NCI-H748 (cell line): ENCODE results near the gene SETD2.
"Not testable (repeated sequence)": the region's sequence is repeated elsewhere in the genome, so short reads cannot be mapped to it uniquely, and the experiment has no call there.

Experiments used
- DNase-seq: peaks from one replicate; lab custom pipeline; 2025; ENCODE audit not compliant: unreplicated experiment; lab: John Stamatoyannopoulos, UW

The SETD2 gene

DNA sequence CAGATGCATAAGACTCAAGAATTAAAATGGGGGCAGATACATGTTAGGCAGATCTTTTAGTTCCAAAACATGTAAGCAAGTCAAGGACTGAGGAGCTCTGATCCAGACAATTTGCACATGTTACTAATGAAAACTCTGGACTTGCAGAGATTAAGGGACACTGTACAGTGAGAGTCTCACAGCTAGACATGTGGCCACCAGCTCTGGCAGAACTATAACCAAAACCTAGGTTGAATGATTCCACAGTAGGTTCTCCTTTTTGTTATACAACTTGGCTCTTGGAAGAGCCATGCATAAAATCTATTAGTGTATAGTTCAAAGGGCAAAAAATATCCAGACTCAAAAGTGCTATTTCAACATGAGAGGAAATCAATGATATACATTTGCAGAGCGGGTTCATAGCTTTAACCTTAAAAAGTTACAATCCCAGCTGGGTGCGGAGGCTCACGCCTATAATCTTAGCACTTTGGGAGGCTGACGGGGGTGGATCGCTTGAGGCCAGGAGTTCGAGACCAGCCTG lies 61.8 kb downstream of the SETD2 start:
- no peak for DNase-seq

DNA sequence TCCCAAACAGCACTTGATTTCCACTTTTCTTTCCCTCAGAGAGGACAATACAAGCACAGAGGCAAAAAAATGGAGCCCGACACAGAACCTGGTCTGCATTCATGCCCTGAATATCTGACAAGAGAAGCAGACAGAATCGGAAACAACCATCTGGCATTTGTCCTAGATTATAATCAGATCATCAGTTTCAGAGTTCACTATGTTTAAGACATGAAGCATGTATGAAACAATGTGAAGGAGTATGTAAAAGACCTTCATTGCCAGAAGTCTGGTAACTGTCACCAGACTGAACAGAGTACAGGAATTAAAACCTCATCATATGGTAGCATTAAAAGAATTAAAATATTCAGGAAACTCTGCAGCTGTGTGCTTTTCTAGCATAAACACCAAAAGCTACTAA lies 65.0 kb downstream of the SETD2 start:
- DNase-seq = no peak

DNA sequence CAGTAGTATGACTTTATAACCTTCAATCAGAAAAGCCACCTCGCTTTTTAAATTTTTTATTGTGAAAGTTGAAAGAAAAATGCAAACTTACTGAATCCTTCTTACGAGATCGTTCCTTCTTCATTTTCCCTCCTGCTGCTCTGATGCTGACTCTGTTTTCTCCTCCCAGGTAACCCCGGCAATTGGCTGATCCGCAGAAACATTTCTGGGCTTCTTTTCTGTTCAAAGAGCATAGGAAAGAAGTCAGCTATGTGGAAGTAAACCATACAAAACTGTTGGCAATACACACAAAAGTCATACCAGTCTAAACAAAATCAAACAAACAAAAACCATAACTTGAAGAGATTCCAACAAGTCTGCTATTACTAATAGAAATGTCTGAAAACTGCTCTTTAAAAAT lies 66.0 kb downstream of the SETD2 start:
- DNase-seq = no peak

DNA sequence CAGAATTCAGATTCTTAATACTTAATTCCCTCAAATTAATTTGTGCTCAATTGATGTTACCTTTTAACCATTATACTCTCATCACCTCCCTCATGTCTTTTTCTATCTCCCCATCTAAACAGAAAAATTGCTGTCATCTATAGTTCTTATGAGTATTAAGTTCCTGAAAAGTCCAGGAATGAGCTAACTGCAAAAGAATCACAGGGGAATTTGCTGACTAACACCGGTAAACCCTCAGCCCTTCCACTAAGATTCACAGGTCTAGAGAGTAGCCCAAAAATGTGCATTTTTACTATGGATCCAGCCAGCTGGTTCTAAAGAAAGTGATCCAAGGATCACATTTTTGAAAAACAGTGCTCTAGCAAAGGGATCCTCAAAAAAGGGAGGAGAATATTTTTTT lies 67.0 kb downstream of the SETD2 start:
- no peak for DNase-seq

DNA sequence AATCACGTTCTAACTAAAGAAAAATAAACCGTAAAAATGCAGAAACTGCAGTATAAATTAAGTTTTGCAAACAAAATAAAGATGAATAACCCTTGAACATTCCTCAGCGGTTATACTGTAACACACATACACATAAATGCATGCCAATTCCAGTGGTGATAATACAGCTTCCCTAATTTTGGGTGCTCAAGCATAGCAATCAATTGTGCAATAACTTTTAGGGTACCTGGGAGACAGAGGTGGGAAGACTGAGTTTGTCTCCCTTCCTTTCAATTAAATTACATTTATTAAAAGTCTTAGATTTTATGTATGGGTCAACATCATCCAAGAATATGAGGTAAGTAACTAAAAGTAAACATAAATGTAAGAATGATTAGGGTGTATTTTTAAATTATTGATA lies 71.8 kb downstream of the SETD2 start:
- no peak for DNase-seq

DNA sequence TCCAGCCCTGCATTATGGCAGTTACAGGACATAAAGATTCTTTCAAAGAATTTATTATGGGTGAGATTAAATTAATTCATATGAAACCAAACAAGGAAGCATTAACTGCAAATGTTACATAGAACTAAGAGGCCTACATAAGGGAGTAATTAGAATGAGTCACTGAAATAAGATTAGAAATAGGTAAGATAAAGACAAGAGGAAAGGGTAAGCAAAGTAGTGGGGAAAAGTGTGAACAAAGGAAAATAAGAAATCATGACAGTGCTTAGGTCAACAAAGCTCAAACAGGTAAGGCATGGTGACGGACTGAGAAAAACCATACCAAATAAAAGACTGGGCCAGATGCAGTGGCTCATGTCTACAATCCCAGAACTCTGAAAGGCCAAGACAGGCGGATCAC lies 74.3 kb downstream of the SETD2 start:
- DNase-seq = no peak

DNA sequence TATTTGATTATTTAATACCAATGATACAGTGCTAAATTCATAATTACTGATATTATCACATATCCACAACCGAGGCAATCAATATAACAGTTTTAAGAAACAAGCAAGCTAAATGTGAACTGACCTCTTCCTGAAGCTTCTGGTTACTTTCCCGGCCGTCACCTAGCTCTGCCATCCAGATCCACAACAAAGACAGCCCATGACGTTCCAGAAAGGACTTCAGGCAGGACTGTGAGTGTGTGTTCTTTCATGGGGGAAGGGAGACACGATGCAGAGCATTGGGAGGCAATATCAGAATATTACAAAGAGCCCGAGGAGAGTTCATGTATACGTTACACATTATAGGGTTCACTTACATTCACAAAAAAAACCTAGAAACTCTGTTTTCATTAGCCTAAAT lies 77.8 kb downstream of the SETD2 start:
- no peak for DNase-seq

DNA sequence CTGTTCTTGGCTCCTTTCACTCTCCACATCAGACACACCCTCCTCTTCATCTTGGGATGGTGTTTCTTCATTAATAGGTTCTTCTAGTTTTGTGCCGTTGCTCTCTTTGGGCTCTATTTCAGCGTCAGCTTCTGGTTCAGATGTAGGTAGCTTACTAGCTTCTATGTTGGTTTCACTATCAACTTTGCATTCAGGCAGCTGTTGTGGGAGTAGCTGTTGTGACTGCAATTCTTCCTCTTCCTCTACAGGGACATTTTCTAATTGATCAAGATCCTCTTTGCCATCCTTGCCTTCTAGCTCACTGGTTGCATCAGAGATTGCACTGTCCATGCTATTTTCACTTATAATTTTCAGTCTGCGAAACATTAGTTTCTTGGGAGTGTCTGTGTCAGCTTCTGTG lies 80.1 kb downstream of the SETD2 start:
- DNase-seq = no peak

DNA sequence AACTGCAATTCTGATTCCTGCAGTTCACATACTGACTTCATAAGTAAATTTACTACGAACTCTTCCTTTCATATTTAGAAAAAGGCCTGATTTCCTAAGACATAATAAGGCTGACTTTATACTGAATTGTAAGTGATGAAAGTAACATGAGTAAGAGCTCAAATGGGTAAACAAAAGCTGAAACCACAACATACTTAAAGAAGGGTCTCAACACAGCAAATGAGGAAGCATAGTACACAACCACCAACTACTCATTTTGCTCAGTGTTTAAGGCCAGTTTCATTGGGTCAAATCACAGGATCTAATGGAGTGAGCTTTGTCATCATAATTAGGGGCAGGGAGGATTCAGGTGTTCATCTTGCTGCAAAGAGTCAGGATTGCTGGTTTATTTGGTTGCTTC lies 81.4 kb downstream of the SETD2 start:
- no peak for DNase-seq

DNA sequence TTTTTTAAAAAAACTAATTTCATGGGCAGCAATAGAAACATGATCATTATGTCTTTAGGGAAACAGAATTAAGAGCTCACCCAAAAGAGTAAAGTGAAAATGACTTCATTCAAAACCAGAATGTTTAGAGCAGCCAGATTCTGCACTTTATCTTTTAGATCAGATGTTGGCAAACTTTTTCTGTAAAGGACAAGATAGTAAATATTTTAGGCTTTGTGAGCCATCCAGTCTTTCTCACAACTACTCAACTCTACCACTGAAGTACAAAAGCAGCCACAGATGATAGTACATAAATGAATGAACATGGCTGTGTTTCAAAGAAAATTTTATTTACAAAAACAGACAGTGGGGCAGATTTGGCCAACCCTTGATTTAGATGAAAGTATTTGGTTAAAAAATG lies 84.5 kb downstream of the SETD2 start:
- no peak for DNase-seq

DNA sequence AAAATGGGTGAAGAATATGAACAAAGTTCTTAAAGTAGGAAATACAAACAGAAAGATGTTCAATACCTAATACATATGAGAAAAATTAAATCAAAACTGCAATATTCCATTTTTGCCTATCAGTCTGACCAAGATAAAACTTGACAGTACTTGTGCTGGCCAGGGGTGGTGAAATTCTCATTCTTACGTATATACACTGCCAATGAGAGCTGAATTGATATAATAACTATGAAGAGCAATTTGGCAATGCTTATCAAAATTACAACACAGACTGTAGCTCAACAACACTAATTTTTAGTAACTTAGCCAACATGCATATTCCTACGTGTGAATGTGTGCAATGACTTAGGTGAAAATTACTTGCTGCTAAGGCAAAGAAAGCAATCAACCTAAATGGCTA lies 90.2 kb downstream of the SETD2 start:
- DNase-seq = no peak

DNA sequence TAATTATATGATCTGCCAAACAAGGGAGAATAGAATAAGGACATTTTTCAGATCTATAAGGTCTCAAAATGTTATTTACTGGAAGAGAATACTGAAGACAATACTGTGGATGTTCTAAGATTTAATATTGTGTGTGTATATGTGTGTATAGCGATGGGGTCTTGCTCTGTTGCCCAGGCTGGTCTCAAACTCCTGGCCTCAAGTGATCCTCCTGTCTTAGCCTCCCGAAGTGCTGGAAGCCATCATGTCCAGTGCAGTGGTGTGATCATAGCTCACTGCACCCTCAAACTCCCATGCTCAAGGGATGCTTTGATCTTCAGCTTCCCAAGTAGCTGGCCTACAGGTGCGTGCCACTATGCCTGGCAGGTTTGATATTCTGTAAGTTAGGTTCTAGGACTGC lies 93.1 kb downstream of the SETD2 start:
- no peak for DNase-seq

DNA sequence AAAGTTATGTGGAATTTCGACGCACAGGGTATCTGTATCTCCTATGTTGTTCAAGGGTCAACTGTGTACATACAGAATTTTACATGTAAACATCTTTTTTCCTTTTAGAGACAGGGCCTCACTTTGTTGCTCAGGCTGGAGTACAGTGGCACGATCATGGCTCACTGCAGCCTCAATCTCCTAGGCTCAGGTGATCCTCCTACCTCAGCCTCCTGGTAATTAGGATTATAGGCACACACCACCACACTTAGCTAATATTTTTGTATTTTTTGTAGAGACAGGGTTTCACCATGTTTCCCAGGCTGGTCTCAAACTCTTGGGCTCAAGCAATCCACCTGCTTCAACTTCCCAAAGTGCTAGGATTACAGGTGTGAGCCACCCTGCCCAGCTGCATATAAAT lies 97.7 kb downstream of the SETD2 start:
- DNase-seq = not testable (repeated sequence)

DNA sequence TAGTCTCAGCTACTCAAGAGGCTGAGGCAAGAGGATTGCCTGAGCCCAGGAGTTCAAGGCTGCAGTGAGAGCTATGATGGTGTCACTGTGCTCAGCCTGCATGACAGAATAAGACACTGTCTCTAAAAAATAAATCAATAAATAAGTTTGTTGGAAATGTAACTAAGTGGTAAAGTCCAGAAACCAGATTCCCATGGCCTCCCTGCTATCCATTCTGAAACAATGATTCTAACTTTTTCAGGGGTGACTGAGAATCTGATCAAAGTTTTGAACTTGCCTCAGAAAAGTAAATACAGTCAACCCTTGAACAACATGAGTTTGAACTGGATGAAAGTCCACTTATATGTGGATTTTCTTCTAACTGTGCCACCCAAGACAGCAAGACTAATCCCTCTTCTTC lies 98.2 kb downstream of the SETD2 start:
- no peak for DNase-seq

DNA sequence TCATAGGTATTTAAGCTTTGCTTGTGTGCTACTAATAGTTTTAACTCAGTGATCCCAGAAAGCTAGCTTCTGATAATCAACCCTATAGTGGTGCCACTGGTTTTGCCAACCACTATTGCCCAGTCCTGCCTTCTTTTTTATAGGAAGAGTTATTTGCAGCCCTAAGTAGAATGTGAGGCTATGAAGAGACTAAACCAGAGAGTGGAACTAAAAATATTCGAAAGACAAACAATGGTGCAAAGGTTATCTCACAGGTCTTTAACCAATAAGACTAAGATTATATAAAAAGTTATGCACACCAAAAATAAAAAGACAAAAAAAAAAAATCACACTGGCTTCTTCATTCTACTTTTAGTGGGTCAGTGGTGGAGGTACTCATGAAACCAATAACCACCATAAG lies 98.9 kb downstream of the SETD2 start:
- DNase-seq = no peak

DNA sequence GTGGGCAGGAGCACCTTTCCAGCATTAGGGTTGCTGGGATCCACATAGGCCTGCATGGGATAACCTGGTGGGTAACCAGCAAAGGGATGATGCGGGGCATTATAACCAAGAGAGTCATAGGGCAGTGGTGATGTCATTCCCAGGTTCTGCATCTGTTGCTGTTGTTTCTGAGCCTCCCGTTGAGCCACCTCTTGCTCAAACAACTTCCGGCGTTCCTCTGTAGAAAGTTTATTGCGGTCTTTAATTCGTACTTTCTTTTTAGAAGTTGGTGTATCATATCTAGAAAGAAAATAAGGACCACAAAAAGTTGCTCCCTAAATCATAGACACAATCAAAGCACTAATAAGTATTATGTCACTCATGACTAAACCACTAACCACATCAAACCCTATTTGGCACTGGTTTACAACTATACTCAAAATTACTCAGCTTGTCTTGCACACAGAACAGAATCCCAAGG lies 106.7 kb downstream of the SETD2 start:
- DNase-seq = no peak

DNA sequence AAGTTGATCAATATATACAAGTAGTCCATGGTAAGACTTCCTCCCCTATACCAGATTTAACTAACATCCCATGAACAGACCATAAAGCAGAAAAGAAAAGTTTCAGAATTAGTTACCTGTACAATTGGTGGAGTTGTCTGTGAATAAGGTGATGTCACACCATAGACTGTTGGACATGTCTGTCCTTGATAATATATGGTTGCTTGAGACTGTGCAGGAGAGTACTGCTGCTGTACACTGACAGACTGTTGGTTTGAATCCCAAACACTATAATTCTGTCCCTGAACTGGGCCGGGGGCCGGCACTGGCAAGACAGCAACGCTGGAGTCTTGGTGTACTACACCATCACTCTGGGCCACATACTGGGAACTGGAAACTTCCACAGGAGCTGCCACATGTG lies 107.2 kb downstream of the SETD2 start:
- DNase-seq = no peak

DNA sequence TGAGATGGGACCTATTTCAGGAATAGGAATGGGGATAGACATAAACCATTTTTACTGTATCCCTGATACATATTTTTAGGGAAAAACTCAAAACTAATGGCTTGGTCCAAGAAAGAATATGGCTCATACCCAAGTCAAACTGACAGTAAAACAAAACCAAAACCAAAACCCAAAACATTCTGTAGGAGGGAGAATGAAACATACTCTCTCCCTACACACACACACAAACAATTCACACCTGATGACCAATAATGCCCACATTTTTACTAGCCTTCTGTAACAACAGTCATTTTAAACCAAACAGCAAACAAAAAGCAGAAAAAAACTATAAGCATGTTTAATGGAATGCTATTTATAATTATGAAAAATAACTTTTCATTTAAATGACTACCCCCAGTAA lies 109.5 kb downstream of the SETD2 start:
- no peak for DNase-seq

DNA sequence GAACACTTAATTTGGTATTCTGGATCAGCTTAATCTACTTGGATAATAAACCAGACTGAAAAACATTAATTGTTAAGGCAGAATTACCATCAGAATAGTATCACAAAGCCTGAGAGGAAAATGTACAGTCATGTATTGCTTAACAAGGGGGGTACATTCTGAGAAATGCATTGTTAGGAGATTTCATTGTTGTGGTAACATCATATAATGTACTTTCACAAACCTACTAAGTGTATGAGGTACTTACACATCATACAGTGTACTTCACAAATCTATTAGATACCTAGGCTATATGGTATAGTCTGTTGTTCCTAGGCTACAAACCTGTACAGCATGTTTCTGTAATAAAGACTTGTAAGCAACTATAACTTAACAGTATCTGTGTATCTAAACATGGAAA lies 116.2 kb downstream of the SETD2 start:
- no peak for DNase-seq

DNA sequence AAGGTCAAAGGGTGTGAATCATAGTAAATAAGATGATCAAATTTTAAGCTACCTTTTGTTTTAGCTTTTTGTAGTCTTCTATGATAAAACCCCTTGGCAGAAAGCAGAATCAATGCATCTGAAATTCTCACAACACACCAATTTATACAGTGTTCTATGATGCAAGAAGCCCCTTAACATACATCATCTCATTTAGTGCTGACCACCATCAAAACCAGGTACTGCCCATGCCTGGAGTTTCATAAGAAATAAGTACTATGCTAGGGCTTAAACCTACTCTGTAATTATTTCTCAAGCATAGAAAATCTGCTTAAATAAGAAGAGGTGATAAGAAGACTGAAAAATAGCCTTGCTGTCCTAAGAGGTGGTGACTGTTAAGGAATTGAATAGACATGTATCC lies 116.8 kb downstream of the SETD2 start:
- no peak for DNase-seq

DNA sequence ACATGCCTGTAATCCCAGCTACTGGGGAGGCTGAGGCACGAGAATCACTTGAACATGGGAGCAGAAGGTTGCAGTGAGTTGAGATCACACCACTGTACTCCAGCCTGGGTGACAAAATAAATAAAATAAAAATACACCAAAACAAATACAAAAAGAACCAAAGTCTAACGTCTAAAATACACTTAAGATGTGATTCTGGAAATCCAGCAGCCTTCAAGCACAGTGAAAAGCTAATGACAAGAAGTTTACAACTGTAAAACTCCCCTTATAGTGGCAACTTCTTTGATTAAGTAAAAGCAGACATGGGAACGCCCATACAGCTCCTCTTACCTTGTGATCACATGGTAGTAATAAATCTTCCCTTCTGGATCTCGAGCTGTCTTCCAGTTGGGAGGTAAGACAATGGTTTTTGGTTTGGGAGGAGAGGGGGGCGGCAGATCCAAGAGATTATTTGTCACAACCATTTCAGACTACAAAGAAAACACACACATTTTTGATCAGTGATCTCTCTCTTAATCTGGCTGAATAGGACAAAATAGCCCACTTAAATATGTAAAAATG lies 121.6 kb downstream of the SETD2 start:
- DNase-seq = no peak

DNA sequence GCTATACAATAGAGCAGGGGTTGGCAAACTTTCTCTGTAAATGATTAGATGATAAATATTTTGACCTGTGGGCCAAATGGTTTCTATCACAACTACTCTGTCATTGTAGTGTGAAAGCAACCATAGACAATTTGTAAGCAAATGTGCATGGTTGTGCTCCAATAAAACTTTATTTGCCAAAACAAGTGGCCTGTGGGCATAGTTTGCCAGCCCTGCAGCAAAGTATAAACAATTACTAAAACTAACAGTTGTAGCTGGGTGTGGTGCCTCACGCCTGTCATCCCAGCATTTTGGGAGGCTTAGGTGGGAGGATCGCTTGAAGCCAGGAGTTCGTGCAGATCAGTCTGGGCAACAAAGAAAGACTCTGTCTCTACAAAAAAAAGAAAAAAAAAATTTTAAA lies 122.8 kb downstream of the SETD2 start:
- no peak for DNase-seq

DNA sequence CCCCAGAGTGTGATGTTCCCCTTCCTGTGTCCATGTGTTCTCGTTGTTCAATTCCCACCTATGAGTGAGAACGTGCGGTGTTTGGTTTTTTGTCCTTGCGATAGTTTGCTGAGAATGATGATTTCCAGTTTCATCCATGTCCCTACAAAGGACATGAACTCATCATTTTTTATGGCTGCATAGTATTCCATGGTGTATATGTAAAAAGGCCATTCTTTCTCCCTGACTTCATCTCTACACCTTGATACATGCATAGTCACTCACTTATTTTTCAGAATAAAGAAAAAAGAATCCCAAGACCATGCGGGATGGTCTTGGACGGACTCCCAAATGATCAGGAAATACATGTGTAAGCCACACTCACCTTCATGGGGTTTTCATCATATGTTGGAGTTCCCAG lies 126.6 kb downstream of the SETD2 start:
- DNase-seq = not testable (repeated sequence)

DNA sequence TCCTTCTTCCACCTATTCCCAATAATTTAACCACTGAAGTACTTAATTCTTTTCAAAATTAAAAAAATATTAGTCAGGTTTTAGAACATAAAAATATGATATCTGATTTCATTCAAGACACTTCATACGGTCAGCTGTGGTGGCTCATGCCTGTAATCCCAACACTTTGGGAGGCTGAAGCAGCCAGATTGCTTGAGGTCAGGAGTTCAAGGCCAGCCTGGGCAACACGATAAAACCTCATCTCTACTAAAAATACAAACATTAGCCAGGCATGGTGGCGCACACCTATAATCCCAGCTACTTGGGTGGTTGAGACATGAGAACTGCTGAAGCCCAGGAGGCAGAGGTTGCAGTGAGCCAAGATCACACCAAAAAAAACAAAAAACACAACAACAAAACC lies 127.8 kb downstream of the SETD2 start:
- DNase-seq = no peak
